ENCODE data around the gene TBC1D1.

The TBC1D1 gene

DNA sequence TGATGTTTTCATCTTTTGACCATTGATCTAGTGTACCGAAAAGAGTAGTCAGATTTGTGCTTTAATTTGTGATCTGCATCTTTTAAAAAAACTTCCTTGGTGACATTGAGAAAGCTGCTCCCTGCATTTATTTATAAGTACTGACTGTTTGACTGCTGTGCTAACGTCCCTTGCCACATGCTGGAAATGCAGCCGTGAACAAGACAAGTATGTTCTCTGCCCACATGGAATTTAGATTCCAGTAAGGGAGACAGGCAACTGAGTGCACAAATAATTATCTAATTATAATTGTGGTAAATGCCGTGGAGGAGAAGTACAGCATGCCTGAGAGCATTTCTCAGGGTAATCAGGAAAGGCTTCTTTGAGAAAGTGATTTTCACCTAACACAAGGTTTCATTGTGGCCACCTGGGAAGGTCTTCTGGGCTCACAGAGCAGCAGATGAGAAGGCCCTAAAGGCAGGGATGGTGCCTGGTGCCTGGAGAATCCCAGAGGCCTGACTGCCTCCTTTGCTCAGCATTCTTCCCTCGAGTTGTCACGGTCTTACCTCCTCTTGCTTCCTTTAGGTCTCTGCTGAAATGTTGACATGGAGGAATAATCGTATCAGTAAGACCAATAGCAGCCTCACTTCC lies 125.1 kb downstream of the TBC1D1 start (continued):
- TF ChIP-seq, protein P1, sequence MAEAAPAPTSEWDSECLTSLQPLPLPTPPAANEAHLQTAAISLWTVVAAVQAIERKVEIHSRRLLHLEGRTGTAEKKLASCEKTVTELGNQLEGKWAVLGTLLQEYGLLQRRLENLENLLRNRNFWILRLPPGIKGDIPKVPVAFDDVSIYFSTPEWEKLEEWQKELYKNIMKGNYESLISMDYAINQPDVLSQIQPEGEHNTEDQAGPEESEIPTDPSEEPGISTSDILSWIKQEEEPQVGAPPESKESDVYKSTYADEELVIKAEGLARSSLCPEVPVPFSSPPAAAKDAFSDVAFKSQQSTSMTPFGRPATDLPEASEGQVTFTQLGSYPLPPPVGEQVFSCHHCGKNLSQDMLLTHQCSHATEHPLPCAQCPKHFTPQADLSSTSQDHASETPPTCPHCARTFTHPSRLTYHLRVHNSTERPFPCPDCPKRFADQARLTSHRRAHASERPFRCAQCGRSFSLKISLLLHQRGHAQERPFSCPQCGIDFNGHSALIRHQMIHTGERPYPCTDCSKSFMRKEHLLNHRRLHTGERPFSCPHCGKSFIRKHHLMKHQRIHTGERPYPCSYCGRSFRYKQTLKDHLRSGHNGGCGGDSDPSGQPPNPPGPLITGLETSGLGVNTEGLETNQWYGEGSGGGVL (tag by site-specific recombination; IDR thresholded peaks at IDR 0.05) = no peak
- no peak for TF ChIP-seq ZNF324 (tag by site-specific recombination; IDR thresholded peaks at IDR 0.05)
- TF ChIP-seq FEZF1 (tag by site-specific recombination; IDR thresholded peaks at IDR 0.05) = no peak

DNA sequence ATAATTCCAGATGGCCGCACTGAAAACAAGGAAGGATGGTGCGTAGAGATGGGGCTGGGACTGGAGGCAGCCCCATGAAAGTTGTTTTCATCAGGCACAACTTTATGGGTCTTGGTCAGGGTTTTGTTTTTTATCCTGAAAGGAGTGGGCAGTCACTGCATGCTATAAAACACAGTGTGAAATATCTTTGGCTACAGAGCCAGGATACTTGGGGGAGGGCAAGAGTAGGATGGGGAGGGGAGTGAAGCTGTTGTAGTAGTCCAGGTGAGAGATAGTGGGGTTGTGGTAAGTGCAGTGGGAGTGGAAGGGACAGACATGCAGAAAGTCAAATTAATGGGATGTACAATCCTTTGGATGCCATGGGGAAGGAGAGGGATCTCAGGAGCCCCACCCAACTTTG lies 125.8 kb downstream of the TBC1D1 start:
- Histone ChIP-seq H3K4me1 (ENCODE audit: control insufficient read depth, insufficient read depth, low read length) (no peaks in the 10 kb centered on the region), H3K36me3 (ENCODE audit: control insufficient read depth in 2 of 2, insufficient read depth in 1 of 2, low read length in 2 of 2) (peaks cover 0 to 18% of the 10 kb centered on the region in 2 experiments; a peak in 1 of 3 replicates), H3K27ac (ENCODE audit: extremely low read depth, low read depth, low read length) (no peak overlapping the region), H3K9me3 (ENCODE audit: control insufficient read depth, insufficient read depth, low read depth, low read length) (no peaks in the 10 kb centered on the region), H3K4me3 (ENCODE audit: low read depth, low read length) (no peak overlapping the region)
- ChIA-PET POLR2A (no interaction called here), CTCF (interaction anchor here (0.6 kb wide), 1 partner anchor 191 kb away, joined by 3 read pairs; no protein-coding TSS in a partner anchor)
- TF ChIP-seq ZNF747 (tag by site-specific recombination; IDR thresholded peaks at IDR 0.05) = no peak
- TF ChIP-seq KLF9 (tag by site-specific recombination; IDR thresholded peaks at IDR 0.05; ENCODE audit: low read depth) = no peak
- TF ChIP-seq OSR2 (tag by site-specific recombination; IDR thresholded peaks at IDR 0.05) = no peak
- TF ChIP-seq ZNF670 (tag by site-specific recombination; IDR thresholded peaks at IDR 0.05; ENCODE audit: low read depth) = no peak
- no peak for TF ChIP-seq ZNF214 (tag by site-specific recombination; IDR thresholded peaks at IDR 0.05; ENCODE audit: borderline replicate concordance)
- TF ChIP-seq ZNF473 (tag by site-specific recombination; IDR thresholded peaks at IDR 0.05) = no peak
- no peak for TF ChIP-seq ZNF776 (tag by site-specific recombination; IDR thresholded peaks at IDR 0.05; ENCODE audit: borderline replicate concordance)
- TF ChIP-seq GLI4 (tag by site-specific recombination; IDR thresholded peaks at IDR 0.05) = no peak
- TF ChIP-seq, protein P2, sequence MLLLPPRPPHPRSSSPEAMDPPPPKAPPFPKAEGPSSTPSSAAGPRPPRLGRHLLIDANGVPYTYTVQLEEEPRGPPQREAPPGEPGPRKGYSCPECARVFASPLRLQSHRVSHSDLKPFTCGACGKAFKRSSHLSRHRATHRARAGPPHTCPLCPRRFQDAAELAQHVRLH (tag by site-specific recombination; IDR thresholded peaks at IDR 0.05) = no peak
- TF ChIP-seq ZIC2 (tag by site-specific recombination; IDR thresholded peaks at IDR 0.05) = no peak
- no peak for TF ChIP-seq ZNF768 (tag by site-specific recombination; IDR thresholded peaks at IDR 0.05)
- peak; percentile 64 for TF ChIP-seq ZFHX2 (tag by site-specific recombination; conservative IDR thresholded peaks at IDR 0.05)
- peak; percentile 50; the same call in 1 of the 2 replicates for TF ChIP-seq EGR2 (tag by site-specific recombination; IDR thresholded peaks at IDR 0.05; ENCODE audit: low read depth)
- TF ChIP-seq ZNF274 (IDR thresholded peaks at IDR 0.05; ENCODE audit: low read length) = no peak
- TF ChIP-seq ZNF274 (tag by site-specific recombination; IDR thresholded peaks at IDR 0.05; ENCODE audit: borderline replicate concordance) = no peak
- TF ChIP-seq, protein P3, sequence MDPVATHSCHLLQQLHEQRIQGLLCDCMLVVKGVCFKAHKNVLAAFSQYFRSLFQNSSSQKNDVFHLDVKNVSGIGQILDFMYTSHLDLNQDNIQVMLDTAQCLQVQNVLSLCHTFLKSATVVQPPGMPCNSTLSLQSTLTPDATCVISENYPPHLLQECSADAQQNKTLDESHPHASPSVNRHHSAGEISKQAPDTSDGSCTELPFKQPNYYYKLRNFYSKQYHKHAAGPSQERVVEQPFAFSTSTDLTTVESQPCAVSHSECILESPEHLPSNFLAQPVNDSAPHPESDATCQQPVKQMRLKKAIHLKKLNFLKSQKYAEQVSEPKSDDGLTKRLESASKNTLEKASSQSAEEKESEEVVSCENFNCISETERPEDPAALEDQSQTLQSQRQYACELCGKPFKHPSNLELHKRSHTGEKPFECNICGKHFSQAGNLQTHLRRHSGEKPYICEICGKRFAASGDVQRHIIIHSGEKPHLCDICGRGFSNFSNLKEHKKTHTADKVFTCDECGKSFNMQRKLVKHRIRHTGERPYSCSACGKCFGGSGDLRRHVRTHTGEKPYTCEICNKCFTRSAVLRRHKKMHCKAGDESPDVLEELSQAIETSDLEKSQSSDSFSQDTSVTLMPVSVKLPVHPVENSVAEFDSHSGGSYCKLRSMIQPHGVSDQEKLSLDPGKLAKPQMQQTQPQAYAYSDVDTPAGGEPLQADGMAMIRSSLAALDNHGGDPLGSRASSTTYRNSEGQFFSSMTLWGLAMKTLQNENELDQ (tag by site-specific recombination; IDR thresholded peaks at IDR 0.05; ENCODE audit: low read depth) = no peak

DNA sequence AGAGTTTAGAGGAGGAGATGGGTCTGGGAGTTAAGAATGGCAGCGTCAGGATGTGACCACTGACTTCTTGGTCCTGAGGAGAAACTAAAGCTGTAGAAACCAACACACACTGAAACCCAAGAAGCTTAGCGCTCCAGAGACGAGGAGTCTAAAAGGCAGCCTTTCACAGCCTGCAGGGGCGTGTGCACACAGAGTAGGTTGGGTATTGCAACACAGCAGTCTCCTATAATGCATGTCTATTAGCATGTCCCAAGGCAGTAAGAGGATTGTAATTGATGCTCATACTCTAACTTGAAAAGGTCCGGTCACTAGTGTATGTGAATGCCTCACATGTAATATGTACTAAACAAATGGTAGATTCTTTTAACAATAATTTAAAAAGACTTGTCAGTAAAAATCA lies 126.7 kb downstream of the TBC1D1 start:
- no peak overlapping the region for H3K4me3 ChIP-seq (ENCODE audit: low read depth, low read length)
- H3K4me1 ChIP-seq (ENCODE audit: control insufficient read depth, insufficient read depth, low read length) = no peaks in the 10 kb centered on the region
- ChIA-PET CTCF (no interaction called here), POLR2A (no interaction called here)
- H3K27ac ChIP-seq (ENCODE audit: extremely low read depth, low read depth, low read length) = no peak overlapping the region
- peaks cover 0 to 25% of the 10 kb centered on the region in 2 experiments; a peak in 1 of 3 replicates for H3K36me3 ChIP-seq (ENCODE audit: control insufficient read depth in 2 of 2, insufficient read depth in 1 of 2, low read length in 2 of 2)
- H3K9me3 ChIP-seq (ENCODE audit: control insufficient read depth, insufficient read depth, low read depth, low read length) = no peaks in the 10 kb centered on the region
- TF ChIP-seq, protein P4, sequence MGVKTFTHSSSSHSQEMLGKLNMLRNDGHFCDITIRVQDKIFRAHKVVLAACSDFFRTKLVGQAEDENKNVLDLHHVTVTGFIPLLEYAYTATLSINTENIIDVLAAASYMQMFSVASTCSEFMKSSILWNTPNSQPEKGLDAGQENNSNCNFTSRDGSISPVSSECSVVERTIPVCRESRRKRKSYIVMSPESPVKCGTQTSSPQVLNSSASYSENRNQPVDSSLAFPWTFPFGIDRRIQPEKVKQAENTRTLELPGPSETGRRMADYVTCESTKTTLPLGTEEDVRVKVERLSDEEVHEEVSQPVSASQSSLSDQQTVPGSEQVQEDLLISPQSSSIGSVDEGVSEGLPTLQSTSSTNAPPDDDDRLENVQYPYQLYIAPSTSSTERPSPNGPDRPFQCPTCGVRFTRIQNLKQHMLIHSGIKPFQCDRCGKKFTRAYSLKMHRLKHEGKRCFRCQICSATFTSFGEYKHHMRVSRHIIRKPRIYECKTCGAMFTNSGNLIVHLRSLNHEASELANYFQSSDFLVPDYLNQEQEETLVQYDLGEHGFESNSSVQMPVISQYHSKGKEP (tag by site-specific recombination; IDR thresholded peaks at IDR 0.05) = peak; percentile 63; the same call in 1 of the 2 replicates
- TF ChIP-seq, protein P5, sequence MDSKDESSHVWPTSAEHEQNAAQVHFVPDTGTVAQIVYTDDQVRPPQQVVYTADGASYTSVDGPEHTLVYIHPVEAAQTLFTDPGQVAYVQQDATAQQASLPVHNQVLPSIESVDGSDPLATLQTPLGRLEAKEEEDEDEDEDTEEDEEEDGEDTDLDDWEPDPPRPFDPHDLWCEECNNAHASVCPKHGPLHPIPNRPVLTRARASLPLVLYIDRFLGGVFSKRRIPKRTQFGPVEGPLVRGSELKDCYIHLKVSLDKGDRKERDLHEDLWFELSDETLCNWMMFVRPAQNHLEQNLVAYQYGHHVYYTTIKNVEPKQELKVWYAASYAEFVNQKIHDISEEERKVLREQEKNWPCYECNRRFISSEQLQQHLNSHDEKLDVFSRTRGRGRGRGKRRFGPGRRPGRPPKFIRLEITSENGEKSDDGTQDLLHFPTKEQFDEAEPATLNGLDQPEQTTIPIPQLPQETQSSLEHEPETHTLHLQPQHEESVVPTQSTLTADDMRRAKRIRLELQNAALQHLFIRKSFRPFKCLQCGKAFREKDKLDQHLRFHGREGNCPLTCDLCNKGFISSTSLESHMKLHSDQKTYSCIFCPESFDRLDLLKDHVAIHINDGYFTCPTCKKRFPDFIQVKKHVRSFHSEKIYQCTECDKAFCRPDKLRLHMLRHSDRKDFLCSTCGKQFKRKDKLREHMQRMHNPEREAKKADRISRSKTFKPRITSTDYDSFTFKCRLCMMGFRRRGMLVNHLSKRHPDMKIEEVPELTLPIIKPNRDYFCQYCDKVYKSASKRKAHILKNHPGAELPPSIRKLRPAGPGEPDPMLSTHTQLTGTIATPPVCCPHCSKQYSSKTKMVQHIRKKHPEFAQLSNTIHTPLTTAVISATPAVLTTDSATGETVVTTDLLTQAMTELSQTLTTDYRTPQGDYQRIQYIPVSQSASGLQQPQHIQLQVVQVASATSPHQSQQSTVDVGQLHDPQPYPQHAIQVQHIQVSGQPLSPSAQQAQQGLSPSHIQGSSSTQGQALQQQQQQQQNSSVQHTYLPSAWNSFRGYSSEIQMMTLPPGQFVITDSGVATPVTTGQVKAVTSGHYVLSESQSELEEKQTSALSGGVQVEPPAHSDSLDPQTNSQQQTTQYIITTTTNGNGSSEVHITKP (tag by site-specific recombination; IDR thresholded peaks at IDR 0.05) = no peak
- 0 out of 2 replicates have a peak, but pooled peaks have one; percentile 35 for TF ChIP-seq TRIM28 (IDR thresholded peaks at IDR 0.05; ENCODE audit: borderline replicate concordance, low read length)
